ENCODE results near the gene BCL2L13.
"Not testable (repeated sequence)": the region's sequence is repeated elsewhere in the genome, so short reads cannot be mapped to it uniquely, and the experiment has no call there.

Gene BCL2L13

DNA sequence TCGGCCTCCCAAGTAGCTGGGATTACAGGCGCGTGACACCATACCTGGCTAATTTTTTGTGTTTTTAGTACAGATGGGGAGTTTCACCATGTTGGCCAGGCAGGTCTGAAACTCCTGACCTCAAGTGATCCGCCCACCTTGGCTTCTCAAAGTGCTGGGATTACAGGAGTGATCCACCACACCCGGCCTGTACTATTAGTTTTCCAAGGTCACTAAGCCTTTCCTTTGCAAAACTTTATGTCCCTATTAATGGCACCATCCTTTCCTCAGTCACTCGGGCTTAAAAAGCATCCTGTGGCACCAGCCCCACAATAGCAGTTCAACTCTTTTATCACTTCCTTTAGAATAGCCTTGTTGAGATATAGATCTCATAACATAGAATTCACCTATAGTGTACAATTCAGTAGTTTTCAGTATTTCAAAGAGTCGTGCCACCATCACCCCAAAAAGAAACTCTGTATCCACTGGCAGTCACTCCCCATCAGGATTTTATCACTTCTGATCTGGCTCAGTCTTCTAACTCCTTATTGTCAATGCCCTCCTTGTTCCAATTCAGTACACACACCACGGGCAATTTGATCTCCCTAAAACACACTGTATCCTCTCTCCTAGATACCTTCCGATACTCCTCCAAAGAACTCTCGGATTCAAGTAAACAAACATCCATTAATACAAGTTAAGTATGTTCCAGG, 921 bp upstream of the BCL2L13 start:
- DNase-seq, result no peak

DNA sequence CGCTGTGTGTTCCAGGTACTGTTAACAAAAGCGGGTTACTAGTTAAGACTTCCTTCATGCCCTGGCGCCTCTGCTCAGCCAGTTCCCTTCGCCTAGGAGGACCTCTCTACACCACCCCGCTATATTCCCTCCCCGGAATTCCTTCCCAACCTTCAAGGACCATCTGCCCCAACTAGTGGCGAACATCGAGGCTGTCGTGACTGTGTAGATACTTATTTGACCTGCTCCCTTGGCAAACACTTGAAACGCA, 450 bp upstream of the BCL2L13 start:
- no peak for DNase-seq

GRCh38 chr22:17639247-17639741, 737 bp downstream of the BCL2L13 start:
- peak; percentile 36 for DNase-seq

GRCh38 chr22:17641269-17641668, 2.7 kb downstream of the BCL2L13 start:
- no peak for DNase-seq

- not testable (repeated sequence) for DNase-seq
These were observed 3.8 kb downstream of the BCL2L13 start for GRCh38 chr22:17642357-17642756.

DNA sequence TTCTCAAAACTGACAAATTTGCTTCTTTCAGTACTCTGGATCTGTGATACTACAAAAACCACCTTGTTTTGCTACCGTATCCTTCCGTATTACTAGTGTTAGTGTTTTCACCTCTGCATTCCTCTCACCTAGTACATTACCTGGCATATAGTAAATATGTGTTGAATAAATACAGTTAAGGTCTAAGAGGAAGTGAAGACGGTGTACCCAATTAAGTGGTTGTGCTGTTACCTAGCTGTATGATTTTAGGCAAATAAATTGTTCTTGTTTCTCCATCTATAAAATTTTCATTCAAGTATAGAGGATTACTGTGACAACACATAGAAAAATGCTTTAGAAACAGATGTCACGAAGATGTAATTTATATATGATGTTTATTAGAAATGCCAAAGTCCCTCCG, 8.9 kb downstream of the BCL2L13 start:
- DNase-seq, result no peak

- DNase-seq, result no peak
These were observed 9.4 kb downstream of the BCL2L13 start for GRCh38 chr22:17647991-17648390.

- DNase-seq, result no peak
These were observed 10.0 kb downstream of the BCL2L13 start for GRCh38 chr22:17648569-17648968.

GRCh38 chr22:17655289-17655688, 16.7 kb downstream of the BCL2L13 start:
- DNase-seq, result no peak

DNA sequence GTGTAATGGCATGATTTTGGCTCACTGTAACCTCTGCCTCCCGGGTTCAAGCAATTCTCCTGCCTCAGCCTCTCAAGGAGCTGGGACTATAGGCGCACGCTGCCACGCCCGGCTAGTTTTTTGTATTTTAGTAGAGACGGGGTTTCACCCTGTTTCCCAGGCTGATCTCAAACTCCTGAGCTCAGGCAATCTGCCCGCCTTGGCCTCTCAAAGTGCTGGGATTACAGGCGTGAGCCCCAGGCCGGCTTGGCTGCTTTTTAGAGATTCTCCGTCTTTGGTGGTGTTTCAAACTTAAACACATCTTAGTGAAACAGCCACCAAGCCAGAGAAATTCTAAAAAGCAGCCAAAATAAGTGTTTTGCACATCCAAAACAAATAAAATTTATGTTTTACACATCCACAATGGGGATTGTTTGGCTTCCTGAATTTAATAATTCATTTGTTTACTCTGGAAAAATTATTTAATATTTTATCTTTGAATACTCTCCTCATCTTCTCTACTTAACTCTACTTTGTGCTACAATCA, 18.4 kb downstream of the BCL2L13 start:
- DNase-seq, result no peak

DNA sequence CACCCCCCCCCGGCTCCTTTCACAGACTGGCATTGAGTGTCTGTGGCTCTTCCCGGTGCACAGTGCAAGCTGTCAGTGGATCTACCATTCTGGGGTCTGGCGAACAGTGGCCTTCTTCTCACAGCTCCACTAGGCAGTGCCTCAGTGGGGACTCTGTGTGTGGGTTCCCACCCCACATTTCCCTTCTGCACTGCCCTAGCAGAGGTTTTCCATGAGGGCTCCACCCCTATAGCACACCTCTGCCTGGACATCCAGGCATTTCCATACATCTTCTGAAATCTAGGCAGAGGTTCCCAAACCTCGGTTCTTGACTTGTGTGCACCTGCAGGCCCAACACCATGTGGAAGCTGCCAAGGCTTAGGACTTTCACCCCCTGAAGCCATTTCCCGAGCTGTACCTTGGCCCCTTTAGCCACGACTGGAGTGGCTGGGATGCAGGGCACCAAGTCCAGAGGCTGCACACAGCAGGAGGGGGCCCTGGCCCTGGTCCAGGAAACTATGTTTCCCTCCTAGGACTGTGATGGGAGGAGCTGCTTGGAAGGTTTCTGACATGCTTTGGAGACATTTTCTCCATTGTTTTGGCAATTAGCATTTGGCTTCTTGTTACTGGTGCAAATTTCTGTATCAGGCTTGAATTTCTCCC, 26.0 kb downstream of the BCL2L13 start:
- DNase-seq, result no peak

DNA sequence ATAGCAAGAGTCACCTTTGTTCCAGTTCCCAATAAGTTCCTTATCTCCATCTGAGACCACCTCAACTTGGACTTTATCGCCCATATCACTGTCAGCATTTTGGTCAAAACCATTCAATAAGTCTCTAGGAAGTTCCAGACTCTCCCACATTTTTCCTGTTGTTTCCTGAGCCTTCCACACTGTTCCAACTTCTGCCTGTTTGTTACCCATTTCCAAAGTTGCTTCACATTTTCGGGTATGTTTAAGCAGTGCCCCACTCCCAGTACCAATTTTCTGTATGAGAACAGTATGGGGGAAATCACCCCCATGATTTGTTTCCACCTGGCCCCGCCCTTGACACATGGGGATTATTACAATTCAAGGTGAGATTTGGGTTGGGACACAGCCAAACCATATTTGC, 26.7 kb downstream of the BCL2L13 start:
- DNase-seq, result no peak

DNA sequence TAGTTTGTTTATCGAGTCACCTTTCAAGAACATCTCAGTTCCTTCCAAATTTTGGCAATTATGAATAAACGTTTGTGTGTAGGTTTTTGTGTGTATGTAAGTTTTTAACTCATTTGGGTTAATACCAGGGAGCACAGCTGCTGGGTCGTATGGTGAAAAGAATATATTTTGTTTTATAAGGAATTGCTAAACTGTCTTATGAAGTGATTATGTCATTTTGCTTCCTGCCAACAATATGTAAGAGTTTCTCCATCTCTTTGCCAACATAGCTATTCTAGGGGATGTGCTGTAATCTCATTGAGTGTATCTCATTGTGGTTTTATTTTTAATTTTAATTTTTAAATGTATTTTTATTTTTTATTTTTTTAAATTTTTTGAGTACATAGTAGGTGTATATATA, 27.3 kb downstream of the BCL2L13 start:
- no peak for DNase-seq

GRCh38 chr22:17671521-17672092, 33.0 kb downstream of the BCL2L13 start:
- DNase-seq, result not testable (repeated sequence)

DNA sequence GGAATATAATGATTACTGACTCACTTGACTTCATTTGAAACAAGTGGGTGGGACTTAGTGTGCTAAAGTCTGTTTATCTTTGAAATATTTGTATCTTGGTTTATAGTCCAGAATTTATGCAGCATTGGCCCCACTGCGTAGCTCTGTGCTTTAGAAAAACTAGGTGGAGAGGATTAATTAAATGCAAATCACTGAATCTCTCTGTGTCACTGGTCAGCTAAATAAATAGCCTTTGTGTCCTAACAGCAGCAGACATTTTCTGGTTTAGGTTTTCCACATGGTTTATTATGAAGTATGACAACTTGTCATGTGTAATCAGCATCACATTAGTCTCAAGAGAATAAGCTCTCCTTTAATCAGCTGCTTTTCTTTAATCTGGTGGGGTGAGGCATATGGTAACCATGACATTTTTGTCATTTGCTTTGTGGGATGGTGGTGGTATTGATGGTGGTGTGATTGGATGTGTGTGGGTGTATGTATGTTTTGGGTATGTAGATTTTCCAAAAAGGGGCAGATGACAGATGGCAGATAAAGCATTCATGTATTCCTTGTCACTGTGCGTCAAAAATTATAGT, 33.9 kb downstream of the BCL2L13 start:
- DNase-seq, result no peak

DNA sequence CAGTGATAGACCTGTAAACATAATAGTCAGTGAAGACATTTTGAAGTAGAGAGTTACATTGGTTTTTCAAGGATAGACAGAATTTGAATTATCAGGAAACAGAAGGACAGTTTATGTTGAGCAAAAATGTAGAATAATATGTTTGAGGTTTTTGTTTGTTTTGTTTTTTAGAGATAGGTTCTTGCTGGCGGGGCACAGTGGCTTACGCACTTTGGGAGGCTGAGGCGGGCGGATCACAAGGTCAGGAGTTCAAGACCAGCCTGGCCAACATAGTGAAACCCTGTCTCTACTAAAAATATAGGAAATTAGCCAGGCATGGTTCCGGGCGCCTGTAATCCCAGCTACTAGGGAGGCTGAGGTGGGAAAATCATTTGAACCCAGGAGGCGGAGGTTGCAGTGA, 35.6 kb downstream of the BCL2L13 start:
- DNase-seq, result no peak

DNA sequence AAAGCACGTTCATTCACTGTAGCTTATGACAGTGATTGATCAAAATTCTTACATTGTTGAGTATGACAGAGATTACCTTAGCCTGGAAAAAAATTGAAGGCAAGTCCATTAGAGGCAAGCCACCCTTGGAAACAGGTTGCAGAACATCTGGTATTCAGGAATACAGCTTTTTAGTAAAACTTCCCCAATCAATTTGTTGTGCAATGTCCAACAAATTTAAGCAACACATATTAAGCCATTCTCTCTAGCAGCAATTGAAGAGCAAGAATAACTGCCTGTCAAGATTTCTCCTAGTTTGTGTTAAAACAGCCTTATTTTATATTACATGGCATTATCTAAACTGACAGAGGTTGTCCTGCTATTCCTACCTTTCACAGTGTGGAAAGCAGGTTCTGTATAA, 37.0 kb downstream of the BCL2L13 start:
- no peak for DNase-seq

GRCh38 chr22:17678817-17679385, 40.3 kb downstream of the BCL2L13 start:
- DNase-seq, result no peak

DNA sequence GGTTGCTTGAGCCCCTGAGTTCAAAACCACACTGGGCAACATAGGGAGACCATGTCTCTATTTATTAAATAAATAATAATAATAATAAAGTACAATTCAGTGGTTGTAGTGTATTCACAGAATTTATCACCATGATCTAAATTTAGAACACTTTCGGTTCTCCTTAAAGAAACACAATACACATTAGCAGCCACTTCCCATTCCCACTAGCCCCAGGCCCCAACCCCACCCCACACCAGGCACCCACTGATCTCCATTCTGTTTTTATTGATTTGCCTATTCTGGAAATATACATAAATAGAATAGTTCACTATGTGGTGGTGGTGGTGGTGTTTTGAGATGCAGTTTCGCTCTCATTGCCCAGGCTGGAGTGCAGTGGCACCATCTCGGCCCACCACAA, 45.7 kb downstream of the BCL2L13 start:
- no peak for DNase-seq

GRCh38 chr22:17692841-17693240, 54.3 kb downstream of the BCL2L13 start:
- no peak for DNase-seq

GRCh38 chr22:17694193-17694592, 55.6 kb downstream of the BCL2L13 start:
- DNase-seq, result no peak

DNA sequence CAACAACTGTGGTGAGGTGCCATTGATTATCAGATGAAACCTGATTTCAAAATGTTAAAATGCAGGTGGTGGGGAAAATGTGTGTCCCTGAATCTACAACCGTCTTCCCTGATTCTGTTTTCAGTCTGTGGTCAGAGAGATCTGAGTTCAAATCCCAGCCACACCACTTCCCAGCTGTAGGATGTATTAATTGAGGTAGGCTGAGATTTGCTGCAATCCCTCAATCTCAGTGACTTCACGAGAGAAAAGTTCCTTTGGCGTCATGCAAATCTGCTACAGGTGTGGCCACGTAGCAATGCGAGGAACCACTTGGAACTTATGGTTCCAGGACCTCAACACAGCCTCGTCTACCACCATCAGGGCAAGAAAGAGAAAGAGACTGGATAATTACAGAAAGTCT, 56.2 kb downstream of the BCL2L13 start:
- no peak for DNase-seq

DNA sequence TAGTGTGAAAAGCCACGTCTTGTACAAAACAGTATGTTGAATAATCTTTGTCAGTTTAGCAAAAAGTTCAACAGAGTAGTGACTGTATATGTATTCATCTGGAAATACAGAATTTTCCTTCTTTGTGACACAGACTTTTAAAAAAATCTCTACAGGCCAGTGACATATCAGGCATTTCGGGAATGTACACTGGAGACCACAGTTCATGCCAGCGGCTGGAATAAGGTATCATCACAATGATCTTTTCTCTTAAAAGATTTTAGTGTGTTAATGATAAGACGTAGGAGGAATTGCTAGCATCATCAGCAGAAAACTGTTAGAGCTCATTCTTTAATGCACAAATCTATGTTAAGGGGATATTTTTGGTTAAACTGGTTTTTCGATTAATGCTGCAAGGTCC, 57.4 kb downstream of the BCL2L13 start:
- DNase-seq, result no peak

GRCh38 chr22:17697196-17697595, 58.6 kb downstream of the BCL2L13 start:
- not testable (repeated sequence) for DNase-seq

All from NCI-H345 (cell line).